Mesothelial cell of epicardium (in vitro differentiated cells): ENCODE results near the gene FMNL1. TPM values are rescaled to one million over a fixed set of nuclear protein-coding genes. Genes with fewer than 3 reads are reported as not detected.

Source experiments
- DNase-seq, 2 experiments: peaks; one replicate each; pipeline ENCODE4 v3.0.0; 2021; ENCODE audit warnings: low spot score in 2 of 2; ENCODE audit not compliant: unreplicated experiment in 2 of 2
- H3K27ac Mint-ChIP-seq: 2 replicates; pipeline ENCODE4 v1.8.0; 2021; ENCODE audit warnings: mixed read lengths
- H3K27me3 Mint-ChIP-seq: 2 replicates; pipeline ENCODE4 v1.8.0; 2021; ENCODE audit warnings: low read depth, mixed read lengths
- H3K36me3 Mint-ChIP-seq: 2 replicates; pipeline ENCODE4 v1.8.0; 2021; ENCODE audit warnings: mixed read lengths
- H3K4me1 Mint-ChIP-seq: 2 replicates; pipeline ENCODE4 v1.8.0; 2021; ENCODE audit warnings: mixed read lengths
- H3K4me3 Mint-ChIP-seq: 2 replicates; pipeline ENCODE4 v1.8.0; 2021; ENCODE audit warnings: mild to moderate bottlenecking, moderate library complexity, mixed read lengths
- H3K9me3 Mint-ChIP-seq: 2 replicates; pipeline ENCODE4 v1.8.0; 2021; ENCODE audit warnings: mixed read lengths
- CTCF ChIP-seq: fragments of 200-600 bp; sonication (generic); IDR thresholded peaks from one replicate; pipeline ENCODE4 v1.5.0; 2021; ENCODE audit warnings: antibody characterized with exemption; ENCODE audit not compliant: unreplicated experiment
- total RNA-seq: library from RNA; stranded (reverse); gene quantifications from 3 replicates; pipeline ENCODE4 v1.2.1, GENCODE V29; 2021

Gene FMNL1
- total RNA-seq, 1 donor from 2014 or later: 3.7 TPM

DNA sequence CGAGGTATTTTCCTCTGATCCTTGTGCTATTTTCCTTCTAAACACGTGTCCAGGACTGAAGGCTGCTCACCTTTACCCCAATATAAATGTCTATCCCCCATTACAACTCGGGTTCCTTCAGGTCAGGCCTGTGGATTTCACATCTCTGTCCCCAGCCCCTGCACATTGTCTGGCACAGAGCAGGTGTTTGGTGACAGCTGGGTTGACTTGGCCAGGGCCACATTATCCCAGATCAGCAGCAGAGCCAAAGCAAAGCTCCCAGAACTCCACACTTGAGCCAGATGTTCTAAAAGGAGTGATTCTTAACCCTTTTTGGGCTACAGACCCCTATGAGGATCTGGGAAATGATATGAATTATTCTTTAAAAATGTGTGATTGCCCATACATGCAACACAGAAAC lies 58.2 kb downstream of the FMNL1 start:
- no peaks in the 10 kb centered on the region for H3K9me3 Mint-ChIP-seq
- peaks cover 15% of the 10 kb centered on the region for H3K4me1 Mint-ChIP-seq
- DNase-seq: no peak
- no peak overlapping the region for H3K4me3 Mint-ChIP-seq
- H3K27me3 Mint-ChIP-seq: no peaks in the 10 kb centered on the region
- no peak for TF ChIP-seq CTCF
- H3K27ac Mint-ChIP-seq: peak overlapping the region; percentile 69
- H3K36me3 Mint-ChIP-seq: peaks cover 19% of the 10 kb centered on the region

DNA sequence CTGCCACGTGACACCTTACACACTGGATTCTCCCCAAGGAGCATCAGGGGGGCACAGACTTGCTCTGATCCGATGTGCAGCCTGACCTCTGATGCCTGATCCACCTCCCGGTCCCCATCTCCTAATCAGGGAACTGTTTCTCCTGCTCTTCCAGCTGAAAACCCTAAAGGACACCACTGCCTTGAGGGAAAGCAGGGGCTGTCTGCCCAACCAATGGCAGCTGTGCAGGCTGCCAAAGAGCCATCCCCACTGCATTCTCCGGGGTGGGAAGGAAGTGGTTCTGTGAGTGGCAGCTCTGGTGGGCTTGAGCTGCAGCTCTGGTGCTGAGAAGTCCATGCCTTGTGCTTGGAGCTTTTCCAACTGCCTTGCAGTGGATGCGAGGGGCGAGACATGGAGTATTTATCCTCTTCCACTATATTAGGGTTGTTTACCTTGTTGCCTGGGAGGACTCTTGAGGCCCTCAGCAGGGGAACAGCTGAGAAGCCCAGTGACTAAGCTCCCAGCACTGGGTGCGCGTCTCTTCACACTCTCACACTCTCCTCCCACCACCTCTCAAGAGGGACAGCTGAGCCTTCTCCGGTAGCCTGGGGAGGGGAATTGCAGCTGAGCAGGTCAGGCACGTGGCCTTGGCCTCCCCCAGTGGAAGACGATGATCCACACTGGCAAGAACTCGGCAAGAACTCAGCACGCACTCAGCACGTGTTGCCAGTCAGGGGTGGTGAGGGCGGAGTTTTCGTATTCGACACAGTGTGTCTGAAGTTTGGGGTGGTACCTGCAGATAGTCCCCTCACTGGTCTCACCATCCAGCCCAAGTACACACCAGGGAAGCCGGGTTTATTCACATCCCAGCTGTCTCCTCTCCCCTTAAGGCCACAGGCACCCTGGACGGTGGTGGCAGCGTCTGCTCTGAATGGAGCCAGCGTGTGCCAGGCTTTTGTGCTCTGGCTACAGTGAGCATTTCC lies 61.3 kb downstream of the FMNL1 start:
- Mint-ChIP-seq H3K9me3 (no peaks in the 10 kb centered on the region), H3K4me1 (peaks cover 14% of the 10 kb centered on the region), H3K36me3 (peaks cover 28% of the 10 kb centered on the region), H3K27me3 (no peaks in the 10 kb centered on the region), H3K27ac (no peak overlapping the region), H3K4me3 (no peak overlapping the region)
- TF ChIP-seq CTCF: no peak
- no peak for DNase-seq

DNA sequence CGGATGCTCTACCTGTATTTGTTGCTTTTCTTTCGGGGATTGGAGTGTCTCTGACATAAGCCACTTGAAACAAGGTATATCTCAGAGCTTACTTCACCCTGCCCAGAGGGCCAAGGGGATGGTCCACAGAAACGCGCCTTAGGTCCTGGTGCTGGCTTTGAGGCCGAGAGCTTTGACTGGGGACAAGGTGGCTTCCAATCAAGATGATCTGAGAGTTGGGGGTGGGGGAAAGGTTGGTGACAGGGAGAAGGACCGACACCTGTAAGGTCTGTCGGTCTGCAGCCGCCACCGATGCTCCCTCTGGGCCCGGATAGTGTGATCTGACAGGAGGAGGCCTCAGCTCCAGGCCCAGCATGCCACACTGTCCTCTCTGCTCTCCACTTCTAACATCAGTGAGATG lies 62.0 kb downstream of the FMNL1 start:
- Mint-ChIP-seq H3K4me3 (no peak overlapping the region), H3K27ac (no peak overlapping the region), H3K27me3 (no peaks in the 10 kb centered on the region), H3K36me3 (peaks cover 28% of the 10 kb centered on the region), H3K4me1 (peaks cover 11% of the 10 kb centered on the region), H3K9me3 (no peaks in the 10 kb centered on the region)
- TF ChIP-seq CTCF: no peak
- no peak for DNase-seq

DNA sequence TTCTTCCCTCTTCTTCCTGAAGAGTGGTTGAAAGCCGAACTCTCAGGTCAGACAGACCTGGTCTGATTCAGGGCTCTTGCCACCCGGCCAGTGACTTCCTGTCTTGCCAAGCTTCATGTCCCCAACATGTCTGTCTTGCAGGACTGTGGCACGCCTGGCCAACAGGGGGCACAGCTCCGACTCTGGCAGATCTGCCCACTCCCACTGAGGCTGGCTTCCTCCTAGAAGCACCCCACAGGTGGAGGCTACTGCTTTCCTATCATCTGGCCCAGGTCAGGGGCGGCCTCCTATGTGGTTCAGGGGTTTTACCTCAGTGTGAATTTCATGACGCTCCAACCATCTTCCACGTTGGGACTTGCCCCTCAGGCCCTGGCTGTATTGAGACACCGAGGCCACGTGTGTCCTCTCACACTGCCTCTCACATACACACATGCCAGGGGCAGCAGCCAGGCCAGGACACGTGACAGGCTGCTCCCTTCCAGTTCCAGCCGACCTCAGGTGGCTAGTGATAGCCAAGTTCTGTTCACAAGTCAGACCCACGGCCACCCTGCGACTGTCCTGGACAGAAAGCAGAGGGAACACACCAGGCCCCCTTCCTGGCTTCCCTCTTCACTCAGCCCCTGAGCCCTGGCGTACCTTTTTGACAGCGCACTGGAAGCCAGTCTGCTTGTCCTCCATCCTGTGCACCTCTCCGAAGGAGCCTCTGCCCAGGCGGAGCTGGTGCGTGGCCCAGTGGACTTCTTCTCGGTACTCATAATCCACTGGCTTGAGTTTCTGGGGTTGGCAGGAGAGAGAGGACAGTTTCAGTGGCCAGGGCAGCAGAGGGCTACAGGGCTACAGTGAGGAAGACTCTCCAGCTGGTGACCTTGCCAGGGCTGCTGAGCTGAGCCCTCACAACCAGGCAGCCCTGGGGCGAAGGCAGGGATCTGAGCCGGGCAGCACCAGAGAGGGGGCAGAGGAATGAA lies 62.8 kb downstream of the FMNL1 start:
- no peak for DNase-seq
- TF ChIP-seq CTCF: no peak
- peaks cover 11% of the 10 kb centered on the region for H3K4me1 Mint-ChIP-seq
- peaks cover 28% of the 10 kb centered on the region for H3K36me3 Mint-ChIP-seq
- H3K27me3 Mint-ChIP-seq: no peaks in the 10 kb centered on the region
- no peaks in the 10 kb centered on the region for H3K9me3 Mint-ChIP-seq
- no peak overlapping the region for H3K27ac Mint-ChIP-seq
- no peak overlapping the region for H3K4me3 Mint-ChIP-seq

DNA sequence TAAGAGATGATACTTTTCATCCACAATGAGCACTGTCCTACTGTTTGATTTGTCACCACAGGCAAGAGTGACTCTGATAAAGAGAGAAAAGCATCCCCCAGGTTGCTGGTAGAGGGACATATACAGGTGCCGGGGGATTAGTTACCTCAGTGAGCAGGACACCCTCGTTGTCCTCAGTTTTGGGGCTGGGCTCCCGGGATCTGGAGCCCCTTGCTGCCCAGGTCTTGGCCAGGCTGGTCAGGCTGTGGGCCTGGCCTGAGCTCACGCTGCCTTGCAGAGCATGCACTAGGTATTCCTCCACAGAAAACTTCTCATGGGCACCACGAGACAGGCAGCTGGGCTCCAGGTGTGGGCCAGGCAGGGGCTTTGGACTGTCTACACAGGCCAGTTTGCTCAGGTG lies 64.6 kb downstream of the FMNL1 start:
- DNase-seq: no peak

More for the DNA sequence above, 64.6 kb downstream of the FMNL1 start:
- no peak overlapping the region for H3K27ac Mint-ChIP-seq
- peaks cover 27% of the 10 kb centered on the region for H3K36me3 Mint-ChIP-seq
- no peaks in the 10 kb centered on the region for H3K27me3 Mint-ChIP-seq
- peaks cover 8% of the 10 kb centered on the region for H3K4me1 Mint-ChIP-seq
- no peak overlapping the region for H3K4me3 Mint-ChIP-seq
- H3K9me3 Mint-ChIP-seq: no peaks in the 10 kb centered on the region
- TF ChIP-seq CTCF: no peak
